ENCODE results near the gene CCT8L2. TPM values are rescaled to one million over a fixed set of nuclear protein-coding genes. Genes with fewer than 3 reads are reported as not detected.
"Not testable (repeated sequence)": the region's sequence is repeated elsewhere in the genome, so short reads cannot be mapped to it uniquely, and the experiment has no call there.

Gene CCT8L2
- total RNA-seq = not detected

- CTCF ChIA-PET; H3K4me1 Mint-ChIP-seq; ATAC-seq; H3K9me3 Mint-ChIP-seq (ENCODE audit: low read depth); H3K27me3 Mint-ChIP-seq; H3K36me3 Mint-ChIP-seq; H3K4me3 Mint-ChIP-seq; DNase-seq; H3K27ac Mint-ChIP-seq: not testable (repeated sequence)
Observed at GRCh38 chr22:16592710-16593109, at the start of gene CCT8L2. CCT8L2 (minus strand) TSS chr22:16592810; CDS start chr22:16592550, 260 bp downstream.

GRCh38 chr22:16635442-16635841 lies 42.8 kb upstream of the CCT8L2 start:
- H3K4me3 Mint-ChIP-seq; CTCF ChIA-PET; H3K36me3 Mint-ChIP-seq; DNase-seq; H3K27ac Mint-ChIP-seq; H3K27me3 Mint-ChIP-seq; H3K4me1 Mint-ChIP-seq; H3K9me3 Mint-ChIP-seq (ENCODE audit: low read depth); ATAC-seq: not testable (repeated sequence)

GRCh38 chr22:16634092-16634491 lies 41.5 kb upstream of the CCT8L2 start:
- CTCF ChIA-PET; H3K4me3 Mint-ChIP-seq; H3K36me3 Mint-ChIP-seq; DNase-seq; H3K4me1 Mint-ChIP-seq; H3K27me3 Mint-ChIP-seq; ATAC-seq; H3K9me3 Mint-ChIP-seq (ENCODE audit: low read depth); H3K27ac Mint-ChIP-seq: not testable (repeated sequence)

GRCh38 chr22:16628476-16628875 lies 35.9 kb upstream of the CCT8L2 start:
- H3K27ac Mint-ChIP-seq; H3K27me3 Mint-ChIP-seq; H3K9me3 Mint-ChIP-seq (ENCODE audit: low read depth); H3K36me3 Mint-ChIP-seq; H3K4me3 Mint-ChIP-seq; H3K4me1 Mint-ChIP-seq; ATAC-seq; DNase-seq; CTCF ChIA-PET: not testable (repeated sequence)

GRCh38 chr22:16625018-16625417 lies 32.4 kb upstream of the CCT8L2 start:
- CTCF ChIA-PET; ATAC-seq; DNase-seq; H3K27ac Mint-ChIP-seq; H3K4me3 Mint-ChIP-seq; H3K4me1 Mint-ChIP-seq; H3K9me3 Mint-ChIP-seq (ENCODE audit: low read depth); H3K36me3 Mint-ChIP-seq; H3K27me3 Mint-ChIP-seq: not testable (repeated sequence)

- H3K4me1 Mint-ChIP-seq; CTCF ChIA-PET; H3K27me3 Mint-ChIP-seq; H3K4me3 Mint-ChIP-seq; DNase-seq; H3K36me3 Mint-ChIP-seq; H3K27ac Mint-ChIP-seq; ATAC-seq; H3K9me3 Mint-ChIP-seq (ENCODE audit: low read depth): not testable (repeated sequence)
Observed at GRCh38 chr22:16623595-16623994, 31.0 kb upstream of the CCT8L2 start.

GRCh38 chr22:16617516-16617915 lies 24.9 kb upstream of the CCT8L2 start:
- not testable (repeated sequence) for H3K4me1 Mint-ChIP-seq; H3K9me3 Mint-ChIP-seq (ENCODE audit: low read depth); H3K27me3 Mint-ChIP-seq

GRCh38 chr22:16616390-16616938 lies 23.9 kb upstream of the CCT8L2 start:
- H3K4me1 Mint-ChIP-seq; H3K27me3 Mint-ChIP-seq; H3K9me3 Mint-ChIP-seq (ENCODE audit: low read depth); H3K4me3 Mint-ChIP-seq; ATAC-seq; H3K27ac Mint-ChIP-seq; DNase-seq; H3K36me3 Mint-ChIP-seq; CTCF ChIA-PET: not testable (repeated sequence)

More at GRCh38 chr22:16617516-16617915, 24.9 kb upstream of the CCT8L2 start:
- DNase-seq, H3K4me3 Mint-ChIP-seq, H3K27ac Mint-ChIP-seq, H3K36me3 Mint-ChIP-seq, ATAC-seq, CTCF ChIA-PET: not testable (repeated sequence)

GRCh38 chr22:16615606-16616245 lies 23.1 kb upstream of the CCT8L2 start:
- H3K9me3 Mint-ChIP-seq (ENCODE audit: low read depth); H3K27ac Mint-ChIP-seq; H3K4me3 Mint-ChIP-seq; CTCF ChIA-PET; ATAC-seq; H3K36me3 Mint-ChIP-seq; H3K4me1 Mint-ChIP-seq; H3K27me3 Mint-ChIP-seq; DNase-seq: not testable (repeated sequence)

- ATAC-seq = no peak
- Mint-ChIP-seq H3K36me3 (peaks cover 3% of the 10 kb centered on the region), H3K9me3 (ENCODE audit: low read depth) (no peaks in the 10 kb centered on the region), H3K4me3 (no peak overlapping the region), H3K27ac (no peak overlapping the region), H3K4me1 (no peaks in the 10 kb centered on the region), H3K27me3 (peaks cover 6% of the 10 kb centered on the region)
- no peak for DNase-seq
- CTCF ChIA-PET = no interaction called here
Observed at GRCh38 chr22:16609548-16610261, 17.1 kb upstream of the CCT8L2 start.

GRCh38 chr22:16608931-16609330 lies 16.3 kb upstream of the CCT8L2 start:
- peaks cover 6% of the 10 kb centered on the region for H3K27me3 Mint-ChIP-seq
- H3K36me3 Mint-ChIP-seq = peaks cover 3% of the 10 kb centered on the region
- H3K4me1 Mint-ChIP-seq = no peaks in the 10 kb centered on the region
- ATAC-seq (no peak), DNase-seq (no peak)
- CTCF ChIA-PET = no interaction called here
- no peak overlapping the region for H3K4me3 Mint-ChIP-seq
- H3K27ac Mint-ChIP-seq = no peak overlapping the region
- H3K9me3 Mint-ChIP-seq (ENCODE audit: low read depth) = no peaks in the 10 kb centered on the region

- H3K27ac Mint-ChIP-seq; H3K9me3 Mint-ChIP-seq (ENCODE audit: low read depth); CTCF ChIA-PET; H3K4me3 Mint-ChIP-seq; ATAC-seq; DNase-seq; H3K36me3 Mint-ChIP-seq; H3K4me1 Mint-ChIP-seq: not testable (repeated sequence)
- peaks cover 29% of the 10 kb centered on the region for H3K27me3 Mint-ChIP-seq
Observed at GRCh38 chr22:16604257-16604998, 11.8 kb upstream of the CCT8L2 start.

- H3K27me3 Mint-ChIP-seq = peaks cover 29% of the 10 kb centered on the region
- DNase-seq; ATAC-seq; H3K4me1 Mint-ChIP-seq; CTCF ChIA-PET; H3K9me3 Mint-ChIP-seq (ENCODE audit: low read depth); H3K4me3 Mint-ChIP-seq; H3K27ac Mint-ChIP-seq; H3K36me3 Mint-ChIP-seq: not testable (repeated sequence)
Observed at GRCh38 chr22:16603770-16604242, 11.2 kb upstream of the CCT8L2 start.

GRCh38 chr22:16603448-16603768 lies 10.8 kb upstream of the CCT8L2 start:
- ATAC-seq (no peak), DNase-seq (no peak)
- no peaks in the 10 kb centered on the region for H3K9me3 Mint-ChIP-seq (ENCODE audit: low read depth)
- H3K4me3 Mint-ChIP-seq = no peak overlapping the region
- H3K27me3 Mint-ChIP-seq = peaks cover 29% of the 10 kb centered on the region
- no peak overlapping the region for H3K27ac Mint-ChIP-seq
- CTCF ChIA-PET = no interaction called here
- H3K4me1 Mint-ChIP-seq = no peaks in the 10 kb centered on the region
- peaks cover 9% of the 10 kb centered on the region for H3K36me3 Mint-ChIP-seq

All from activated CD8-positive, alpha-beta memory T cell treated with anti-CD3 and anti-CD28 coated beads, Interleukin-2, amount 10 ng/mL, durations not matched to agents 7 days and 5 days (primary cell).